Panc1 (cell line): ENCODE data around the gene CYTL1. TPM values are rescaled to one million over a fixed set of nuclear protein-coding genes. Genes with fewer than 3 reads are reported as not detected.
A peak's percentile ranks its signal among the peaks of the same experiment; 100 is the strongest.

ENCODE experiments used
- ATAC-seq: fragments of 200-7000 bp; cut with Tn5 transposase; 2 replicates; pipeline ENCODE4 v1.9.1; 2020; ENCODE audit warnings: mild to moderate bottlenecking, moderate library complexity
- BruUV-seq: library from RNA; stranded (reverse); fragments of 400-500 nt; replicated peaks from 2 replicates; lab custom pipeline; 2021; lab: Mats Ljungman, UMichigan
- CTCF ChIA-PET: fragments of 300-600 bp; sonication (Branson Sonifier 250); formaldehyde crosslinking; loops from one replicate; lab custom pipeline; 2022; ENCODE audit warnings: antibody characterized with exemption; lab: Charles Lee
- POLR2A ChIA-PET: fragments of 300-600 bp; sonication (Branson Sonifier 250); formaldehyde crosslinking; loops from one replicate; lab custom pipeline; 2022; ENCODE audit warnings: antibody characterized with exemption; lab: Charles Lee
- DNase-seq: peaks from one replicate; pipeline ENCODE4 v3.0.0-alpha.2; 2010; ENCODE audit warnings: low read depth, low spot score
- H3K27ac ChIP-seq: 2 replicates; pipeline ENCODE4 v1.5.1; 2011; ENCODE audit warnings: mild to moderate bottlenecking, low read length, inconsistent platforms
- H3K27me3 ChIP-seq: fragments of 200-500 bp; sonication (Bioruptor generic); 2 replicates; pipeline ENCODE4 v1.6.0; 2014; ENCODE audit warnings: low read length, inconsistent platforms; ENCODE audit not compliant: control insufficient read depth, insufficient read depth
- H3K36me3 ChIP-seq: fragments of 200-500 bp; sonication (Bioruptor generic); 2 replicates; pipeline ENCODE4 v1.5.1; 2014; ENCODE audit warnings: inconsistent platforms, mild to moderate bottlenecking, low read length, moderate library complexity; ENCODE audit not compliant: control insufficient read depth, insufficient read depth
- H3K4me1 ChIP-seq: 2 replicates; pipeline ENCODE4 v1.5.1; 2011; ENCODE audit warnings: inconsistent platforms, mild to moderate bottlenecking, low read length, moderate library complexity; ENCODE audit not compliant: control insufficient read depth, insufficient read depth
- H3K4me3 ChIP-seq, 2 experiments: 2 replicates each; pipeline ENCODE4 v1.5.1; 2011 to 2012; ENCODE audit warnings: low read depth in 2 of 2, low read length in 2 of 2, mild to moderate bottlenecking in 2 of 2, inconsistent platforms in 1 of 2, moderate library complexity in 1 of 2
- H3K9me3 ChIP-seq: fragments of 200-500 bp; sonication (Bioruptor generic); 2 replicates; pipeline ENCODE4 v1.5.1; 2014; ENCODE audit warnings: low read depth, mild to moderate bottlenecking, inconsistent platforms, low read length, moderate library complexity; ENCODE audit not compliant: control insufficient read depth, insufficient read depth
- POLR2AphosphoS5 ChIP-seq: IDR thresholded peaks from 2 replicates; pipeline ENCODE4 v1.6.1; 2012; ENCODE audit warnings: mild to moderate bottlenecking, low read depth, low read length, moderate library complexity
- SIN3A ChIP-seq: IDR thresholded peaks from 2 replicates; pipeline ENCODE4 v1.6.1; 2012; ENCODE audit warnings: low read depth, mild to moderate bottlenecking, low read length, moderate library complexity, borderline replicate concordance; ENCODE audit not compliant: insufficient read depth
- TCF7L2 ChIP-seq: IDR thresholded peaks from 2 replicates; pipeline ENCODE4 v1.6.1; 2011; ENCODE audit warnings: mild to moderate bottlenecking, low read depth, low read length, inconsistent platforms
- in situ Hi-C: cut with HindIII; loops from 2 replicates; pipeline ENCODE4 v1.10.0; 2016; ENCODE audit warnings: low sequenced_read_pairs, low pct_unique_long_range_greater_than_20kb
- intact Hi-C: fragments of 100-400 bp; cut with micrococcal nuclease; formaldehyde crosslinking; loops from one replicate; pipeline ENCODE4 v1.10.0; 2022; ENCODE audit not compliant: unreplicated experiment
- total RNA-seq: library from RNA; stranded (reverse); gene quantifications from one replicate; pipeline ENCODE4 v1.2.1, GENCODE V29; 2021; ENCODE audit not compliant: unreplicated experiment
- TF ChIP-seq, protein P1 (sequence below), 2 experiments: IDR thresholded peaks; 2 replicates each; pipeline ENCODE4 v1.6.1; 2011 to 2012; ENCODE audit warnings: low read depth in 2 of 2, control low read depth in 1 of 2, low read length in 1 of 2, mild to moderate bottlenecking in 1 of 2, moderate library complexity in 1 of 2; ENCODE audit not compliant: insufficient read depth in 1 of 2
- TF ChIP-seq, protein P2 (sequence below): fragments of 450-650 bp; IDR thresholded peaks from 2 replicates; pipeline ENCODE4 v1.5.1; 2017; ENCODE audit warnings: mild to moderate bottlenecking

CYTL1 gene
- total RNA-seq, 1 experiment from 2014 or later, result not detected

DNA sequence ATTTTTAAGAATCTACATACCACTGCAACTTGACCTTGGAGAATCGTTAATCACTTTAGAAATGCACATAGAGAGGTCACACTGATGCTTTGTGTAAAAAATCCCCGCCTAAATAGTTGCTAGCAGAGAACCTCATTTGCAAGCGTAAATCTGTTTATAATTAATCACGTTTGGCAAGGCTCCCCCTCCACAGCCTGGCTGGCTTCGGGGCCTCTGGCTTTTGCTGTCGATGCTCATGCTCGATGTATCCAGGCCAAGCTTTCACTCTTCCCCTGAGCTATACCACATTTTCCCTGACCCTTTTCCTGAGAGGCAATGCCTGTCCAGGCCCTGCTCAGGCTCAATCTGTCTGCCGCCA is 23.4 kb downstream of the CYTL1 start:
- Histone ChIP-seq H3K36me3 (no peaks in the 10 kb centered on the region), H3K27ac (no peak overlapping the region), H3K4me3 (no peak overlapping the region), H3K4me1 (peaks cover 15% of the 10 kb centered on the region), H3K27me3 (no peaks in the 10 kb centered on the region), H3K9me3 (no peaks in the 10 kb centered on the region)
- CTCF ChIA-PET, result no interaction called here
- POLR2A ChIA-PET, result no interaction called here
- intact Hi-C loops (loop anchor here (10.0 kb wide), 1 partner anchor 149 kb away; no protein-coding TSS in a partner anchor), in situ Hi-C loops (no loop called here)
- DNase-seq (no peak), ATAC-seq (no peak)
- no TSS peak for BruUV-seq
- TF ChIP-seq POLR2AphosphoS5, result no peak
- TF ChIP-seq, protein P1, sequence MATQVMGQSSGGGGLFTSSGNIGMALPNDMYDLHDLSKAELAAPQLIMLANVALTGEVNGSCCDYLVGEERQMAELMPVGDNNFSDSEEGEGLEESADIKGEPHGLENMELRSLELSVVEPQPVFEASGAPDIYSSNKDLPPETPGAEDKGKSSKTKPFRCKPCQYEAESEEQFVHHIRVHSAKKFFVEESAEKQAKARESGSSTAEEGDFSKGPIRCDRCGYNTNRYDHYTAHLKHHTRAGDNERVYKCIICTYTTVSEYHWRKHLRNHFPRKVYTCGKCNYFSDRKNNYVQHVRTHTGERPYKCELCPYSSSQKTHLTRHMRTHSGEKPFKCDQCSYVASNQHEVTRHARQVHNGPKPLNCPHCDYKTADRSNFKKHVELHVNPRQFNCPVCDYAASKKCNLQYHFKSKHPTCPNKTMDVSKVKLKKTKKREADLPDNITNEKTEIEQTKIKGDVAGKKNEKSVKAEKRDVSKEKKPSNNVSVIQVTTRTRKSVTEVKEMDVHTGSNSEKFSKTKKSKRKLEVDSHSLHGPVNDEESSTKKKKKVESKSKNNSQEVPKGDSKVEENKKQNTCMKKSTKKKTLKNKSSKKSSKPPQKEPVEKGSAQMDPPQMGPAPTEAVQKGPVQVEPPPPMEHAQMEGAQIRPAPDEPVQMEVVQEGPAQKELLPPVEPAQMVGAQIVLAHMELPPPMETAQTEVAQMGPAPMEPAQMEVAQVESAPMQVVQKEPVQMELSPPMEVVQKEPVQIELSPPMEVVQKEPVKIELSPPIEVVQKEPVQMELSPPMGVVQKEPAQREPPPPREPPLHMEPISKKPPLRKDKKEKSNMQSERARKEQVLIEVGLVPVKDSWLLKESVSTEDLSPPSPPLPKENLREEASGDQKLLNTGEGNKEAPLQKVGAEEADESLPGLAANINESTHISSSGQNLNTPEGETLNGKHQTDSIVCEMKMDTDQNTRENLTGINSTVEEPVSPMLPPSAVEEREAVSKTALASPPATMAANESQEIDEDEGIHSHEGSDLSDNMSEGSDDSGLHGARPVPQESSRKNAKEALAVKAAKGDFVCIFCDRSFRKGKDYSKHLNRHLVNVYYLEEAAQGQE (IDR thresholded peaks at IDR 0.05; ENCODE audit: insufficient read depth in 1 of 2, low read depth in 2 of 2, low read length in 1 of 2), result no peak
- TF ChIP-seq, protein P2, sequence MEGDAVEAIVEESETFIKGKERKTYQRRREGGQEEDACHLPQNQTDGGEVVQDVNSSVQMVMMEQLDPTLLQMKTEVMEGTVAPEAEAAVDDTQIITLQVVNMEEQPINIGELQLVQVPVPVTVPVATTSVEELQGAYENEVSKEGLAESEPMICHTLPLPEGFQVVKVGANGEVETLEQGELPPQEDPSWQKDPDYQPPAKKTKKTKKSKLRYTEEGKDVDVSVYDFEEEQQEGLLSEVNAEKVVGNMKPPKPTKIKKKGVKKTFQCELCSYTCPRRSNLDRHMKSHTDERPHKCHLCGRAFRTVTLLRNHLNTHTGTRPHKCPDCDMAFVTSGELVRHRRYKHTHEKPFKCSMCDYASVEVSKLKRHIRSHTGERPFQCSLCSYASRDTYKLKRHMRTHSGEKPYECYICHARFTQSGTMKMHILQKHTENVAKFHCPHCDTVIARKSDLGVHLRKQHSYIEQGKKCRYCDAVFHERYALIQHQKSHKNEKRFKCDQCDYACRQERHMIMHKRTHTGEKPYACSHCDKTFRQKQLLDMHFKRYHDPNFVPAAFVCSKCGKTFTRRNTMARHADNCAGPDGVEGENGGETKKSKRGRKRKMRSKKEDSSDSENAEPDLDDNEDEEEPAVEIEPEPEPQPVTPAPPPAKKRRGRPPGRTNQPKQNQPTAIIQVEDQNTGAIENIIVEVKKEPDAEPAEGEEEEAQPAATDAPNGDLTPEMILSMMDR, result no peak
- no peak for TF ChIP-seq TCF7L2
- TF ChIP-seq SIN3A, result no peak

DNA sequence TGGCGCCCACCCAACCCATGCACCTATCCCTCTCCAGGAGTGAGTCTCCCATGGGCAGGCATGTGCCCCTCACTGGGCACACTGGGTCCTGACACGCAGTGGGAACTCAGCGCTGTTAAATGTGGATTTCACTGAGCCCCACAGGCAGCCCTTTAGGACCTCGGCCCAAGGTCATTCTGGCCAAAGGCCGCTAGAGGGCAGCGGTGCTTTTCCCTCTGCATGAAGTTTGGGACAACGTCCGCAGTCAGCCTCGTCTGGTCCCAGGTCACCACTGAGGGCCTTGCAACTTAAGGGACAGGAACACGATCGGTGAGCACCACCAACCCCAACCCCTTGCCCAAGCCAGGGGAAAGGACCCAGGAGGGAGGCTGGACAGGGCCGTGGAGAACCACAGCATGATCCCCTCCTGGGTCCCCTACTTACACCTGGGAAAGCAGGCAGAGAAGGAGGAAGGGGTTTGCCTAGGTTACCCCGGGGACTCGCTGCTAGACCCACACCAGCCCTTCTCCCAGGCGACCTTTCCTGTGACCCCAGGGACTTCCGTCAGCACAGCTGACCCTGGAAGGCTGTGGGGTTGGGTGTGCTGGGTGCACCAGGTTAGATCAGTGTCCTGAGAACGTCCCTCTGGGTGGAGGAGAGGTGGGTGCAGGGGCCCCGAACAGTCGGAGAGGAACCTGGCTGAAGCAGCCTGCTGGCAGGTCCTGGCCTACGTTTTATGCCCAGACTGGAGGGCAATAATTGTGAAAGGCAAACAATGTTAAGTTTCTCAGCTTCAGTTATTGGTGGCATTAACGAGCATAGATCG is 24.0 kb downstream of the CYTL1 start:
- Histone ChIP-seq H3K27me3 (no peaks in the 10 kb centered on the region), H3K4me3 (no peak overlapping the region), H3K4me1 (peaks cover 17% of the 10 kb centered on the region), H3K27ac (peak overlapping the region; percentile 54), H3K36me3 (no peaks in the 10 kb centered on the region), H3K9me3 (no peaks in the 10 kb centered on the region)
- TF ChIP-seq, protein P2, result peak; percentile 91
- TF ChIP-seq, protein P1 (IDR thresholded peaks at IDR 0.05; ENCODE audit: insufficient read depth in 1 of 2, low read depth in 2 of 2, low read length in 1 of 2), result no peak
- peak; percentile 94 for ATAC-seq
- intact Hi-C loops (loop anchor here (10.0 kb wide), 1 partner anchor 149 kb away; no protein-coding TSS in a partner anchor), in situ Hi-C loops (no loop called here)
- CTCF ChIA-PET, result no interaction called here
- POLR2A ChIA-PET, result no interaction called here
- peak; percentile 48 for DNase-seq
- BruUV-seq, result no TSS peak
